ENCODE results near the gene KRTAP5-9.

DNA sequence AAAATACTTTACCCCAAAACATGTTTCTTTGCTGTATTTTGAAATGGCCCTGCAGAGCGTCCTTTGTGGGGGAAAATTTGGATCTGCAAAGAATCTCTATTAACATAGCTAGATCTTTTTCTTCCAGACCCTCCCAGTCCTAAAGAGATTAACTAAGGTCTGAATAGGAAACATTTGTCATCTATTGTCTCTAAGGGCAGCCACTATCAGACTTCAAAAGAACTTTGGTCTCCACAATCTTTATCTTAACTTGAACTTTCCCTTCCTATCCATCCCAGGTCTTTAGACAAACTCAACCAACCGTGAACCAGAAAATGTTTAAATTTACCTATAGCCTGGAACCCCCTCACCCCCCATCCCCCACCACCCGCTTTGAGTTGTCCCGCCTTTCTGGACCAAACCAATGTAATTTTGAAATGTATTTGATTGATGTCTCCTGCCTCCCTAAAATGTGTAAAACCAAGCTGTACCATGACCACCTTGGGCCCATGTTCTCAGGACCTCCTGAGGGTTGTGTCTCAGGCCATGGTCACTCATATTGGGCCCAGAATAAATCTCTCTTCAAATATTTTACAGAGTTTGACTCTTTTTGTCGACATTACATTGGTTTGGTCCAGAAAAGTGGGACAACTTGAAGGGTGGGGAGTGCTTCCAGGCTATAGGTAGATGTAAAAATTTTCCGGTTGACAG is 3.5 kb upstream of the KRTAP5-9 start:
- TF ChIP-seq POLR2A (IDR thresholded peaks at IDR 0.05) (no peak), POLR2AphosphoS5 (IDR thresholded peaks at IDR 0.05) (no peak)
- TF ChIP-seq, protein P1, sequence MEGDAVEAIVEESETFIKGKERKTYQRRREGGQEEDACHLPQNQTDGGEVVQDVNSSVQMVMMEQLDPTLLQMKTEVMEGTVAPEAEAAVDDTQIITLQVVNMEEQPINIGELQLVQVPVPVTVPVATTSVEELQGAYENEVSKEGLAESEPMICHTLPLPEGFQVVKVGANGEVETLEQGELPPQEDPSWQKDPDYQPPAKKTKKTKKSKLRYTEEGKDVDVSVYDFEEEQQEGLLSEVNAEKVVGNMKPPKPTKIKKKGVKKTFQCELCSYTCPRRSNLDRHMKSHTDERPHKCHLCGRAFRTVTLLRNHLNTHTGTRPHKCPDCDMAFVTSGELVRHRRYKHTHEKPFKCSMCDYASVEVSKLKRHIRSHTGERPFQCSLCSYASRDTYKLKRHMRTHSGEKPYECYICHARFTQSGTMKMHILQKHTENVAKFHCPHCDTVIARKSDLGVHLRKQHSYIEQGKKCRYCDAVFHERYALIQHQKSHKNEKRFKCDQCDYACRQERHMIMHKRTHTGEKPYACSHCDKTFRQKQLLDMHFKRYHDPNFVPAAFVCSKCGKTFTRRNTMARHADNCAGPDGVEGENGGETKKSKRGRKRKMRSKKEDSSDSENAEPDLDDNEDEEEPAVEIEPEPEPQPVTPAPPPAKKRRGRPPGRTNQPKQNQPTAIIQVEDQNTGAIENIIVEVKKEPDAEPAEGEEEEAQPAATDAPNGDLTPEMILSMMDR (IDR thresholded peaks at IDR 0.05) = no peak
